ENCODE results near the gene TNFRSF25. TPM values are rescaled to one million over a fixed set of nuclear protein-coding genes. Genes with fewer than 3 reads are reported as not detected.

TNFRSF25 gene
- total RNA-seq, 1 donor from 2014 or later: 21.4 TPM

- no peak overlapping the region for H3K27ac Mint-ChIP-seq (ENCODE audit: unreplicated experiment)
- TF ChIP-seq CTCF (IDR thresholded peaks at IDR 0.05): no peak
- DNase-seq (ENCODE audit: low spot score): no peak
- no peaks in the 10 kb centered on the region for H3K9me3 Mint-ChIP-seq (ENCODE audit: low read depth)
- H3K36me3 Mint-ChIP-seq (ENCODE audit: low read depth): no peaks in the 10 kb centered on the region
- H3K4me3 Mint-ChIP-seq (ENCODE audit: unreplicated experiment): no peak overlapping the region
- H3K4me1 Mint-ChIP-seq (ENCODE audit: low read depth): peaks cover 15% of the 10 kb centered on the region
- peaks cover 53% of the 10 kb centered on the region for H3K27me3 Mint-ChIP-seq (ENCODE audit: low read depth)
These were observed 49.1 kb downstream of the TNFRSF25 start for GRCh38 chr1:6416906-6417305.

GRCh38 chr1:6416295-6416656 is 49.7 kb downstream of the TNFRSF25 start:
- H3K4me1 Mint-ChIP-seq (ENCODE audit: low read depth): peaks cover 15% of the 10 kb centered on the region
- H3K27ac Mint-ChIP-seq (ENCODE audit: unreplicated experiment): no peak overlapping the region
- H3K36me3 Mint-ChIP-seq (ENCODE audit: low read depth): no peaks in the 10 kb centered on the region
- DNase-seq (ENCODE audit: low spot score): no peak
- peaks cover 50% of the 10 kb centered on the region for H3K27me3 Mint-ChIP-seq (ENCODE audit: low read depth)
- H3K4me3 Mint-ChIP-seq (ENCODE audit: unreplicated experiment): no peak overlapping the region
- TF ChIP-seq CTCF (IDR thresholded peaks at IDR 0.05): no peak
- H3K9me3 Mint-ChIP-seq (ENCODE audit: low read depth): no peaks in the 10 kb centered on the region

GRCh38 chr1:6414881-6415626 is 50.9 kb downstream of the TNFRSF25 start:
- TF ChIP-seq CTCF (IDR thresholded peaks at IDR 0.05): no peak
- Mint-ChIP-seq H3K36me3 (ENCODE audit: low read depth) (no peaks in the 10 kb centered on the region), H3K27me3 (ENCODE audit: low read depth) (peaks cover 48% of the 10 kb centered on the region), H3K4me1 (ENCODE audit: low read depth) (peaks cover 15% of the 10 kb centered on the region), H3K4me3 (ENCODE audit: unreplicated experiment) (peak overlapping the region; percentile 36), H3K9me3 (ENCODE audit: low read depth) (no peaks in the 10 kb centered on the region), H3K27ac (ENCODE audit: unreplicated experiment) (no peak overlapping the region)
- DNase-seq (ENCODE audit: low spot score): no peak

GRCh38 chr1:6414443-6414844 is 51.5 kb downstream of the TNFRSF25 start:
- Mint-ChIP-seq H3K4me1 (ENCODE audit: low read depth) (peaks cover 15% of the 10 kb centered on the region), H3K4me3 (ENCODE audit: unreplicated experiment) (peak overlapping the region; percentile 36), H3K27me3 (ENCODE audit: low read depth) (peaks cover 48% of the 10 kb centered on the region), H3K36me3 (ENCODE audit: low read depth) (no peaks in the 10 kb centered on the region), H3K9me3 (ENCODE audit: low read depth) (no peaks in the 10 kb centered on the region), H3K27ac (ENCODE audit: unreplicated experiment) (no peak overlapping the region)
- peak; percentile 76 for TF ChIP-seq CTCF (IDR thresholded peaks at IDR 0.05)
- no peak for DNase-seq (ENCODE audit: low spot score)

- Mint-ChIP-seq H3K4me3 (ENCODE audit: unreplicated experiment) (no peak overlapping the region), H3K36me3 (ENCODE audit: low read depth) (no peaks in the 10 kb centered on the region), H3K27me3 (ENCODE audit: low read depth) (peaks cover 46% of the 10 kb centered on the region), H3K27ac (ENCODE audit: unreplicated experiment) (no peak overlapping the region), H3K9me3 (ENCODE audit: low read depth) (no peaks in the 10 kb centered on the region), H3K4me1 (ENCODE audit: low read depth) (peaks cover 12% of the 10 kb centered on the region)
- no peak for DNase-seq (ENCODE audit: low spot score)
- TF ChIP-seq CTCF (IDR thresholded peaks at IDR 0.05): no peak
These were observed 53.1 kb downstream of the TNFRSF25 start for GRCh38 chr1:6412896-6413295.

Small RNA genes lying within 50 kb of the gene (microRNA-seq; reads per million reads assigned to microRNA genes)
- not detected for gene MIR4252 (ENCODE audit: borderline number of aligned reads)

Other genes with a start within 250 kb of the TNFRSF25 start
- 72.7 to 94.2 TPM (median 73.1 TPM) in 3 replicates for gene ICMT, start 230.2 kb downstream of the TNFRSF25 start, total RNA-seq
- not detected in 3 replicates for gene HES3, start 222.0 kb downstream of the TNFRSF25 start, total RNA-seq
- gene GPR153, start 205.1 kb downstream of the TNFRSF25 start, total RNA-seq: 4.2 to 5.8 TPM (median 4.4 TPM) in 3 replicates
- gene ACOT7, start 72.4 kb downstream of the TNFRSF25 start, total RNA-seq: 43.9 to 48.1 TPM (median 44.0 TPM) in 3 replicates
- 0.15 to 0.36 TPM in 2 of 3 replicates, not detected in the other for gene HES2, start 46.3 kb downstream of the TNFRSF25 start, total RNA-seq
- gene ESPN, start 41.4 kb downstream of the TNFRSF25 start, total RNA-seq: 0.57 to 2.5 TPM (median 2.1 TPM) in 3 replicates
- 32.4 to 50.5 TPM (median 33.6 TPM) in 3 replicates for gene PLEKHG5, start 25.5 kb upstream of the TNFRSF25 start, total RNA-seq
- gene NOL9, start 88.3 kb upstream of the TNFRSF25 start, total RNA-seq: 24.0 to 32.3 TPM (median 27.0 TPM) in 3 replicates
- not detected in 3 replicates for gene TAS1R1, start 89.1 kb upstream of the TNFRSF25 start, total RNA-seq
- gene ZBTB48, start 113.8 kb upstream of the TNFRSF25 start, total RNA-seq: 19.9 to 27.4 TPM (median 23.7 TPM) in 3 replicates
- 34.3 to 39.6 TPM (median 38.3 TPM) in 3 replicates for gene KLHL21, start 136.7 kb upstream of the TNFRSF25 start, total RNA-seq
- gene PHF13, start 147.6 kb upstream of the TNFRSF25 start, total RNA-seq: 22.2 to 25.6 TPM (median 23.9 TPM) in 3 replicates
- 12.9 to 18.2 TPM (median 14.7 TPM) in 3 replicates for gene THAP3, start 158.7 kb upstream of the TNFRSF25 start, total RNA-seq
- gene DNAJC11, start 235.6 kb upstream of the TNFRSF25 start, total RNA-seq: 46.3 to 49.7 TPM (median 47.2 TPM) in 3 replicates

All from chondrocyte (in vitro differentiated cells).